ENCODE results near the gene DCAF12. TPM values are rescaled to one million over a fixed set of nuclear protein-coding genes. Genes with fewer than 3 reads are reported as not detected.
"Not testable (repeated sequence)": the region's sequence is repeated elsewhere in the genome, so short reads cannot be mapped to it uniquely, and the experiment has no call there.

The DCAF12 gene
- total RNA-seq, 1 donor from 2014 or later: 41.0 TPM

DNA sequence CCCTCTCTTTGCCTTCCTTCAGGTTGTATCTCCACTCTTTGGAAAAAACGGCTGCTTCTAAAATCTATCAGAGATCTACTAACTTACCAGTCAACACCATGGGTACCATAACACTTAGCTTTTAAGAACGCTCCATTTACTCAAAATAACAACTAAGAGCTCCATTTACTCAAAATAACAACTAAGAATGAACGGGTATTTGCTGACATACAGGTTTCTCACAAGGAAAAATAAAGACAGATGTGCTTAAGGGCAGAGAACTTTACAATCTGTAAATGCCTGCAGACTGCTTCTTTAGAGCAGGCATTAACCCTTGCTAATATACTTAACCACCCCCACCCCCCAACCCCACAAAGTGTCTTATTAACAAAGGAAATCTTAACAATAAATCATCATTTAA is 80.6 kb downstream of the DCAF12 start:
- Histone ChIP-seq H3K4me1 (peaks cover 7% of the 10 kb centered on the region), H4K20me1 (ENCODE audit: low read depth) (peaks cover 12% of the 10 kb centered on the region), H3K4me2 (no peak overlapping the region), H3K27ac (no peak overlapping the region), H3K4me3 (no peak overlapping the region), H3K9me3 (ENCODE audit: low read depth) (no peaks in the 10 kb centered on the region), H2AFZ (replicated peaks) (no peak overlapping the region), H3K9ac (no peak overlapping the region), H3K27me3 (no peaks in the 10 kb centered on the region), H3K36me3 (no peaks in the 10 kb centered on the region), H3K79me2 (ENCODE audit: low read depth) (peaks cover 77% of the 10 kb centered on the region), H3F3A (ENCODE audit: low read depth) (peaks cover 14% of the 10 kb centered on the region)
- TF ChIP-seq EZH2 (IDR thresholded peaks at IDR 0.05): no peak
- TF ChIP-seq, protein P1, sequence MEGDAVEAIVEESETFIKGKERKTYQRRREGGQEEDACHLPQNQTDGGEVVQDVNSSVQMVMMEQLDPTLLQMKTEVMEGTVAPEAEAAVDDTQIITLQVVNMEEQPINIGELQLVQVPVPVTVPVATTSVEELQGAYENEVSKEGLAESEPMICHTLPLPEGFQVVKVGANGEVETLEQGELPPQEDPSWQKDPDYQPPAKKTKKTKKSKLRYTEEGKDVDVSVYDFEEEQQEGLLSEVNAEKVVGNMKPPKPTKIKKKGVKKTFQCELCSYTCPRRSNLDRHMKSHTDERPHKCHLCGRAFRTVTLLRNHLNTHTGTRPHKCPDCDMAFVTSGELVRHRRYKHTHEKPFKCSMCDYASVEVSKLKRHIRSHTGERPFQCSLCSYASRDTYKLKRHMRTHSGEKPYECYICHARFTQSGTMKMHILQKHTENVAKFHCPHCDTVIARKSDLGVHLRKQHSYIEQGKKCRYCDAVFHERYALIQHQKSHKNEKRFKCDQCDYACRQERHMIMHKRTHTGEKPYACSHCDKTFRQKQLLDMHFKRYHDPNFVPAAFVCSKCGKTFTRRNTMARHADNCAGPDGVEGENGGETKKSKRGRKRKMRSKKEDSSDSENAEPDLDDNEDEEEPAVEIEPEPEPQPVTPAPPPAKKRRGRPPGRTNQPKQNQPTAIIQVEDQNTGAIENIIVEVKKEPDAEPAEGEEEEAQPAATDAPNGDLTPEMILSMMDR (IDR thresholded peaks at IDR 0.05): no peak
- TF ChIP-seq EZH2phosphoT487 (IDR thresholded peaks at IDR 0.05): no peak
- no peak for DNase-seq (ENCODE audit: low spot score)
- Mint-ChIP-seq H3K9me3 (peaks cover 3% of the 10 kb centered on the region), H3K27ac (no peak overlapping the region), H3K36me3 (peaks cover 15% of the 10 kb centered on the region), H3K4me1 (peaks cover 25% of the 10 kb centered on the region), H3K4me3 (peak overlapping the region; percentile 2), H3K27me3 (ENCODE audit: insufficient read depth, low read depth) (peaks cover 3% of the 10 kb centered on the region)

DNA sequence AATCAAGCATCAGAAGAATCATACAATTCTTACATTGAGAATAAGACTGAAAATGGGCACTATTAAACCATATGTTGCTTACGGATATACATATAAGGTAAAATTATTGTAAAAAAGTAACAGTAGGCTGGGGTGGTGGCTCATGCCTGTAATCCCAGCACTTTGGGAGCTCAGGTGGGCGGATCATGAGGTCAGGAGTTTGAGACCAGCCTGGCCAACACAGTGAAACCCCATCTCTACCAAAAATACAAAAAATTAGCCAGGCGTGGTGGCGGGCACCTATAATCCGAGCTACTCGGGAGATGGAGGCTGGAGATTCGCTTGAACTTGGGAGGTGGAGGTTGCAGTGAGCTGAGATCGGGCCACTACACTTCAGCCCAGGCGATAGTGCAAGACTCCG is 84.4 kb downstream of the DCAF12 start:
- H3K4me1 Mint-ChIP-seq; H3K27ac Mint-ChIP-seq; H3K4me1 ChIP-seq; H3K9ac ChIP-seq; H3K27me3 ChIP-seq; H3K4me2 ChIP-seq; H3F3A ChIP-seq (ENCODE audit: low read depth); H3K36me3 ChIP-seq; H4K20me1 ChIP-seq (ENCODE audit: low read depth); H2AFZ ChIP-seq (replicated peaks); H3K4me3 ChIP-seq; H3K9me3 ChIP-seq (ENCODE audit: low read depth); DNase-seq (ENCODE audit: low spot score); H3K27me3 Mint-ChIP-seq (ENCODE audit: insufficient read depth, low read depth); H3K27ac ChIP-seq; H3K4me3 Mint-ChIP-seq: not testable (repeated sequence)
- Mint-ChIP-seq H3K36me3 (peaks cover 28% of the 10 kb centered on the region), H3K9me3 (peaks cover 16% of the 10 kb centered on the region)
- H3K79me2 ChIP-seq (ENCODE audit: low read depth): peaks cover 96% of the 10 kb centered on the region

DNA sequence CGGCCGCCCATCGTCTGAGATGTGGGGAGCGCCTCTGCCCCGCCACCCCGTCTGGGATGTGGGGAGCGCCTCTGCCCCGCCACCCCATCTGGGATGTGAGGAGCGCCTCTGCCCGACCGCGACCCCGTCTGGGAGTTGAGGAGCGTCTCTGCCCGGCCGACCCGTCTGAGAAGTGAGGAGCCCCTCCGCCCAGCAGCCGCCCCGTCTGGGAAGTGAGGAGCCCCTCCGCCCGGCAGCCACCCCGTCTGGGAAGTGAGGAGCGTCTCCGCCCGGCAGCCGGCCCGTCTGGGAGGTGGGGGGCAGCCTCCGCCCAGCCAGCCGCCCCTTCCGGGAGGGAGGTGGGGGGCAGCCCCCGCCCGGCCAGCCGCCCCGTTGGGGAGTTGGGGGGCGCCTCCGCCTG is 87.6 kb downstream of the DCAF12 start:
- not testable (repeated sequence) for H3K9me3 ChIP-seq (ENCODE audit: low read depth); H3K27ac ChIP-seq; H4K20me1 ChIP-seq (ENCODE audit: low read depth); H3K27me3 Mint-ChIP-seq (ENCODE audit: insufficient read depth, low read depth); H3K4me2 ChIP-seq; DNase-seq (ENCODE audit: low spot score); H3K4me1 Mint-ChIP-seq; H3F3A ChIP-seq (ENCODE audit: low read depth); H3K36me3 ChIP-seq; H3K27me3 ChIP-seq; H3K27ac Mint-ChIP-seq; H2AFZ ChIP-seq (replicated peaks); H3K4me3 ChIP-seq; H3K4me3 Mint-ChIP-seq; H3K4me1 ChIP-seq; H3K9ac ChIP-seq
- peaks cover 39% of the 10 kb centered on the region for H3K36me3 Mint-ChIP-seq
- H3K79me2 ChIP-seq (ENCODE audit: low read depth): peaks cover 95% of the 10 kb centered on the region
- peaks cover 19% of the 10 kb centered on the region for H3K9me3 Mint-ChIP-seq

DNA sequence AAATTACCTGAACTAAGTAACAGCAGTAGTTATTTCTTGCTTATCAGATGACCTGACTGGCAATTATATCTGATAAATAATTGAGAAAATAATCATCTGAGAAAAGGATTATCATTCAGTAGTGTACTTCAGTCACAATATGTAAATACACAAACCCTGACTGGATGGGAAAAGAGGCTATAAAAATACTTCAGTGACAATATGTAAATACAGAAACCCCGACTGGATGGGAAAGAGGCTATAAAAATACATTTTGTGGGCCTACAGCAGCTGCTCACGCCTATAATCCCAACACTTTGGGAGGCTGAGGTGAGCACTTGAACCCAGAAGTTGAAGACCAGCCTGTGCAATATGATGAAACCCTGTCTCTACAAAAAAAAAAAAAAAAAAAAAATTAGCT is 88.9 kb downstream of the DCAF12 start:
- Mint-ChIP-seq H3K36me3 (peaks cover 41% of the 10 kb centered on the region), H3K4me3 (no peak overlapping the region), H3K4me1 (no peaks in the 10 kb centered on the region), H3K27me3 (ENCODE audit: insufficient read depth, low read depth) (no peaks in the 10 kb centered on the region), H3K27ac (no peak overlapping the region), H3K9me3 (peaks cover 22% of the 10 kb centered on the region)
- peaks cover 95% of the 10 kb centered on the region for H3K79me2 ChIP-seq (ENCODE audit: low read depth)
- H3K4me3 ChIP-seq: no peak overlapping the region
- H3K4me2 ChIP-seq: no peak overlapping the region
- no peak for DNase-seq (ENCODE audit: low spot score)
- no peak overlapping the region for H2AFZ ChIP-seq (replicated peaks)
- H3K9me3 ChIP-seq (ENCODE audit: low read depth): no peaks in the 10 kb centered on the region
- no peaks in the 10 kb centered on the region for H3K36me3 ChIP-seq
- TF ChIP-seq EZH2 (IDR thresholded peaks at IDR 0.05) (no peak), EZH2phosphoT487 (IDR thresholded peaks at IDR 0.05) (no peak)
- TF ChIP-seq, protein P1 (IDR thresholded peaks at IDR 0.05): no peak
- H3F3A ChIP-seq (ENCODE audit: low read depth): no peaks in the 10 kb centered on the region
- H4K20me1 ChIP-seq (ENCODE audit: low read depth): peaks cover 4% of the 10 kb centered on the region
- no peaks in the 10 kb centered on the region for H3K27me3 ChIP-seq
- H3K4me1 ChIP-seq: no peaks in the 10 kb centered on the region
- no peak overlapping the region for H3K9ac ChIP-seq
- no peak overlapping the region for H3K27ac ChIP-seq
